ENCODE measurements around the gene SYNE2. TPM values are rescaled to one million over a fixed set of nuclear protein-coding genes. Genes with fewer than 3 reads are reported as not detected.

Gene SYNE2
- total RNA-seq, 1 donor from 2014 or later = 50.2 TPM

DNA sequence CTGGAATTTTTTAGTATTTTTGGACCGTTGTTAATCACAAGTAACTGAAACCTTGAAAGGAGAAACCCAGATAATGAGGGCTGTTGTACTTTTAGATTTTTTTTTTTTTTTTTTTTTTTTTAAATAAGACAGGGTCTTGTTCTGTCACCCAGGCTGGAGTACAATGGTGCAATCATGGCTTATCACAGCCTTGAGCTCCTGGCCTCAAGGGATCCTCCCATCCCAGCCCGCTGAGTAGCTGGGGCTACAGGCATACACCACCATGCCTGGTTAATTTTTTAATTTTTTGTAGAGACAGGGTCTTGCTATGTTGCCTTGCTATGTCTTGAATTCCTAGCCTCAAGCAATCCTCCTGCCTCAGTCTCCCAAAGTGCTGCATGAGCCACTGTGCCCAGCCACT lies 211.6 kb downstream of the SYNE2 start:
- no peak for DNase-seq (ENCODE audit: low read depth in 2 of 2)

DNA sequence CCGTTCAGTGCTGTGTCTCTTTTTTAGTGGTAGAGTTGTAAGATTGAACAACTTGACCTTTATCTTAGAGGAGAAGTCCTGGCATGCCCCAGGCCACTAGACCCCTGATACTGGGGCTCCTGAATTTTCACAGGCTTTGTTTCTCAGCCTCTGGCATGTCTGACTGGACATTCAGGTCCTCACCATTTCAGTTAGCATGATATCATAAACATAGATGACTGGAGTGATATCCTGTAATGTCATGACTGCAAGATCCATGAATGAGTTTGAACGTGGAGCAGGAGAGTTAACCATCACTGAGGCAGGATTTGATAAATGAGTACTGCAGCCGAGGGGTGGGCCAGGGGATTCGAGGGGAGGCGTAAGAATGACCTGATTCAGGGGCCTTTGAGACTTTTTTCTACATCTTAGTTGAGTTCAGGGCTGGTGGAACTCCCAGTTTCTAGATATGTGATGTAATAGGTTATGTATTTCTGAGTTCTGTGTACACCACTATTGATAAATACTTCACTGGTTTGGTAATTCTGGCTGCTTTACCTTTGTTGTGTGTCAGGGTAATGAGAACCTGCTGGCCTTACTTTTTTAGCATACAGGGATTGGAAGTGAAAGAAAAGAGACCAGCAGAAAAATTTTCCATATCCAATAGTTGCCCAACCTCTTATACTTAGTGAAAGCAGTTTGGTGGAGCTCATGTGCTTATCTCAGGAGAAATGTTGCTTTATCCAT lies 217.0 kb downstream of the SYNE2 start:
- DNase-seq (ENCODE audit: low read depth in 2 of 2) = no peak

DNA sequence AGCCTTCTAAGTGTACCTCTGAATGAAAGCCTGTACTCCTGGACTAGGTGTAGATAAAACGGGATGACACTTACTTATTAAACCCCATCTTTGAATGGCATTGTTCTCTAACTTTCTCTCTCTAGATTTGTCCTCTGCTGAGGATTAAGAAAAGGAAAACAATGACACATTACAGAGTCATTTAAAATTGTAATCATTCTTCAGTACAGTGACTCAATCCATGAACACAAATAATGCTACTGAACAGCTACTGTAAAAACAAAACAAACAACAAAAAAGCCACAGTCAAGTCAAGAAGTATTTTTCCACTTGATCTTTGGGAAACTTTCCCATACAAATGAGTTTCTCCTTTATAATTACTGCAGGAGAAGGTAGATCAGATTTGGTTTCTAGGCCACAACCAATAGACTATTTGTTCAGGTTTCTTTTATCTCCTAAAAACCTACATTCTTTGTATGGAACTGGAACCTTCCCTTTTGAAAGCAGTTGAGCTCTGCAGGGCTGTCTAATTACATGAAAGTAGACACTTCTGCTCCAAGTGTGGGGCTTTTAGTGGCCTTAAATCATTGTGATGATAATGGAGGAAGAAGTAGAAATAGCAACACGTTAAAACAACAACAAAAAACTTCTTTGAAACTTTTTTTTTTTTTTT lies 222.3 kb downstream of the SYNE2 start:
- DNase-seq (ENCODE audit: low read depth in 2 of 2) = peak in 1 of 2 donors; percentile 59

DNA sequence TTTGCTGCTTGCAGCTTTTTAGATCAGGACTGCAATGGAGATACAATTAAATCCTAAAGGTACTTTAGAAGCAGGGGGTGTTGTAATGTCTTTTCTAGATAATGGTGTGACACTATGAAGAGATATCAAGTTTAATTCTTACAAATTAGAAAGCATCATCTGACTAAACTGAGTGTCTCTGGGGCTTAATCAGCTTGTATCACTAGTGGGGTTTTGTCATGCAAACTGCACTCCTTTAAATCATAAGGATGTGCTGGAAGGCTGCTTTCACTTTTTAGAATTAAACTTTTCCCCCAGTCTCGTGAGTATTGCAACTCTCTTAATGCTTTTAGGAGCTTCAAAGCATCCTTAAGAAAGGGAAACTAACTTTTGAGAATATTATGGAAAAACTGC lies 222.8 kb downstream of the SYNE2 start:
- no peak for DNase-seq (ENCODE audit: low read depth in 2 of 2)

DNA sequence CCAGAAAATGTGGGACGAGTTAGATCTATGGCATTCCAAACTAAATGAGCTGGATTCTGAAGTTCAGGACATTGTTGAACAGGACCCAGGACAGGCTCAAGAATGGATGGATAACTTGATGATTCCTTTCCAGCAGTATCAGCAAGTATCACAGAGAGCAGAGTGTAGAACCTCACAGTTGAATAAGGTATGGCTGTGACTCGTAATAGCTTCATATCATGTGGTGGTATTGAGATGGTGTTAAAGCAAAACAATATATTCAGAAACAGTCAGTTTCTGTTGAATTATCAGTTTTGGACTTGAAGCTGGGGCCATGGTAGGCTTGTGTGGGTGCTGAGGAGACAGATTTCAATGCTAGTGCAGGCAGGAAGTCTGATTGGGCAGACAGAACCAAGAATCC lies 227.6 kb downstream of the SYNE2 start:
- no peak for DNase-seq (ENCODE audit: low read depth in 2 of 2)

DNA sequence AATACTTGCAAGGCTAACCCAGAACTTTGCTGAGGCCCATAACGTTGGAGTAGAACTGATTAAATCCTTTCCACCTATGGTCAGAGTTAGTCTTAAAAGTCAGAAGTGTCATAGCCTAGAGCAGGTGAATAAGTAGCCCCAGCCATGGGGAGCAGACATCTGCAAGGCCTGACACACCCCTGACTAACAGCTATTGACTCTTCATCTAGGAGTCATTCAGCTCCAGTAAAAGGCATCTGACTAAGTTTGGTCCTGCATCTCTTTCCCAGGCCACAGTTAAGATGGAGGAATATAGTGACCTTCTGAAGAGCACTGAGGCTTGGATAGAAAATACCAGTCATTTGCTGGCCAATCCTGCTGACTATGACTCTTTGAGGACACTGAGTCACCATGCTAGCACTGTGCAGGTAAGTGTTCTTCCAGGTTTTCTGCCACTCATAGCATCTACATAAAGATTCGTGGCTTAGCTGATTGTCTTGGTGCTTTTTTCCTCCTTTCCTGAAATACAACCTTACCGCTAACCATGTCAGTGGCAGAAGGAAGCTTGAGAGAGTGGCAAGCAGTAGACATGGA lies 228.5 kb downstream of the SYNE2 start:
- no peak for DNase-seq (ENCODE audit: low read depth in 2 of 2)

DNA sequence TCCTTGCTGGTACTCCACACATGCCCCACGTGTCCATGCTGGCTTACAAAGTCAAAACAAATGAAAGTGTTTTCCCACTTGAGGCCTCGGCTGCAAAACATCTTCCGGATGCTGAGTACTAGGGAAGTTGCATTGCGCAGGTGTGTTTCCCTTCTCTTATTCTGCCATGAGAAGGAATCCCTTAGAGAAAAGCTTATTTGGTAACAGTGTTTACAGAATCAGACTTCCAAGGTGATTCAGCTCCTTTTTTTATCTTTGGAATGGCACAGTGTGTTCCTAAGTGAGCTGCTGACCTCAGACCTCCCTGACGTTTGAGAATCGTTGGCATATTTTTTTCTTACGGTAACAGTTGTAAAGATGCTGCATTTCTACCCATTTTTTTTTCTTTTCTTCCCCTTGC lies 230.0 kb downstream of the SYNE2 start:
- peak in 1 of 2 donors; percentile 65 for DNase-seq (ENCODE audit: low read depth in 2 of 2)

DNA sequence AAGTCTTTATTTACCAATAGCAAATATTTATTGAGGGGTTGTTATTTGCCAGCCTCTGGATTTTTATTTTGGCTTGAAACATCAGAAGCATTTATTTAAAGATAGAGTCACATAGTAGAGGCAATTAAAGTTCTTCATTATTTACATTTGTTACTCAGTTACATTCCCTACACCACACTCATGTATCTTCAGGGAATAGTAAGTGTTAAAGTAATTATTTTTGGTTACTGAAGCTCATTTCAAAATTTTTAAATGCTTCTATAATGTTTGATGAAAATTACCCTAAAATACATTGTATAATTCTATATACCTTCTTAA lies 235.8 kb downstream of the SYNE2 start:
- DNase-seq (ENCODE audit: low read depth in 2 of 2) = no peak

DNA sequence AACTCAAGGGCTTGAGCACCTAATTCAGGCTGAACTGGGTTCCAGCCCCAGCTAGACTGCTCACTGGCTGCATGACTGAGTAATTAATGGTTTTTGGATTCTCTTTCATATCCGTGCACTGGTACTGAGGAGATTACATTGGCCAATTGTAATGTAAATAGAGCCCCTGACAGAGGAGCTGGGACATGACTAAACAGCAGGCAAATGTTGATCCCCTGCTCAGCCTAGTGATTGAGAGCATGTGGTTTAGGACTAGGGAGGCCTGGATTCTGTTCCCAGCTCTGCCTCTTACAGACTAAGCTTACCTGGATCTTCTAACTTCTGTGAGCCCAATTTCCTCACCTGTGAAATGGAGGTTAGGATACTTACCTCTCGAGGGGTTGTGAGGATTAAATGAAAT lies 237.1 kb downstream of the SYNE2 start:
- DNase-seq (ENCODE audit: low read depth in 2 of 2) = no peak

DNA sequence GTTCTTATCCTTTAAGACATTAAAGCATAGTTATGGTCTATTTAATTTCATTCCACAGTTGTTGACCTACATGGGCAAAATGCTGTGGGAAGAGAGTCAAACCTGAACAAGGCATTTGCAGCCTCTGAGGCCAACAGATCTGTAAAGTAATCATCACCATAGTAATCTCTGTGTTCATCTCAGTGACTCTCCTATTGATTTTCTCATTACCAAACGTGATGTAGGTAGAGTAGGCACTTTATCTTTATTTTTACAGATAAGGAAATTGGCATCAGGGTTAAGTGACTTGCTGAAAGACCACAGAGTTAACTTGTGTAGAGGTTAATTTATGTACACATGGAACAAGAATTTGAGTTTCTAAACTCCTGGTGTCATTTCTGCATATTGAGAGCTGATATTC lies 238.4 kb downstream of the SYNE2 start:
- DNase-seq (ENCODE audit: low read depth in 2 of 2) = no peak

DNA sequence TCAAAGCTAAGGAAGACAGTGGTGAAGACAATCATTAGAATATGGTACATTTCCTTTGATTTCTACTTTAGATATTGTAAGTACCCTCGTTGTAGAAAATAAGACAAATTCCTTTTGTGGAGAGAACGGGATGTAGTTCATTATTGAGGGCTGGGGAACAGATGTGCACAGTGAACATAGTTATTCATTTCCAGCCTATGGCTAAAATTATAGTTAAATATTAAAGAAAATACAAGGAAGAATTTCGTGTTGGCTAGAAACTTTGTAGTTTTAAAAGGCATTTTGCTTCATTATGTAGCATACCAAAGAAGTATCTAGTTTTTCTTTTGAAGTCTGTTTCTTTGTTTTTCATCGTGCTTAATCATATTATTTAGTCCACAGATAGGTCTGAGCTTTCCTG lies 239.5 kb downstream of the SYNE2 start:
- no peak for DNase-seq (ENCODE audit: low read depth in 2 of 2)

DNA sequence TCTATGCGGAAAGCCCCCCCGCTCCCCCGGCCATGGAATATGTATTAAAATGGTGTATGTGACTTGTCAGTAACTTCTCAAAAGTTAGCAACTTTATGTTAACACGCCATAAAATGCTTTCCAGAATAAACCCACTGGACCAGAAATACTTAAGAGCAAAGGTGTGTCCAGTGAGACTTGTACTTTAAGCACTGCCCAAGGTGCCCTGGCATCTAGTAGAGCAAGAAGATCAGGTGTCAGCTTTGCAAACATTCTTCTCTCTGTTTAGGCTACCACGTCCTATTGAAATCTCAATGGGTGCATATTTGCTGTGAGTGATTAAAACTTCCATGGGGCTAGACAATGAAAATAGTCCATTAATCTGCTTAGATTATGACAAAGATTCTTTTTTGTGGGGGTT lies 240.1 kb downstream of the SYNE2 start:
- DNase-seq (ENCODE audit: low read depth in 2 of 2) = no peak

DNA sequence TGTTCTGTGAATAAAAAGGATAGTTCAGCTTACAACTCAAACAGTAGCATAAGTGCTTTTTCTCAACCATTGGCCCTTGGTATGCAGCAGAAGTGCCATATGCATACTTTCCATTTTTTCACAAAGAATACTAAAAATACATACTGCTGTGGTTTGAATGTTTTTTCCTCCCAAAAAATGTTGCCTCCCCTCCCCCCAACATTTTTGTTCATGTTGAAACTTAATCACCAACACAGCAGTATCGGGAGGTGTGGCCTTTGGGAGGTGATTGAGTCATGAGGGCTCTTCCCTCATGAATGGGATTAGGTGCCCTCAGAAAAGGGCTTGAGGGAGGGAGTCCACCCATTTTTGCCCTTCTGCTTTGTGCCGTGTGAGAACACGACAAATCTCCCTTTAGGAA lies 242.8 kb downstream of the SYNE2 start:
- no peak for DNase-seq (ENCODE audit: low read depth in 2 of 2)

DNA sequence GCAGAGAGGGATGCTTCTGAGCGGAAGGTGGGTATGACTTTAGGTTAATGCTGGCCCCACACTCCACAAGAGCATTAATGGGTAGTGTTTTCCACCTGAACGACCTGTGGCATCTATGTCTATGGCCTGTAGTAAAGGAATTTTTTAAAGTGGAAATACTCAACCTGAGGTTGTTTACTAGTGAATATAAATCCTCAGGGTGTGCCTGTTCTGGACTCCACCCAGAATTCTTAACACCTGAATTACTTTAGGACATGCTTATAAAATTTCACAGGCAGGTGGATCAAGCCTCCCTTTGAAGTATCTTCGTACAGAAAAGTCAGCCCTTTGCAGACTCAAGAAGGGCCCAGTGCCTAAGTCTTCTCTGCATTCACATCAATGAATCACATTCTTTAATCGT lies 245.3 kb downstream of the SYNE2 start:
- no peak for DNase-seq (ENCODE audit: low read depth in 2 of 2)

DNA sequence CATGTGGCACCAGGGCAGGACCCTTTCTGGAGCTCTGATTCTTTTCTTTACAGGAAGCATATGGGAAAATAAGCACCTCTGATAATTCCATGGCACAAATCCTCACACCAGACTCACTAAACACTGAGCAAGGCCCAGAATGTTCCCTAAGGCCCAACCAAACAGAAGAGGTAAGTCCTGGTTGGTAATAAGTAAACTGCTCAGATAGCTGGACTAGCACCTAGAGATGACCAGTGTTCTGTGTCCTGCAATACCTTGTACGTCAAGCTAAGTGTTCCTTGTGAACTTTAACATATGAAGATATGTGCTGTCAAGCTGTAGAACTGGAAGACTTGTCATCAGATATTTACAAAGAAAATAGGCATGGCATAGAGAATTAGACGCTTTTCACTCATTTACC lies 254.6 kb downstream of the SYNE2 start:
- DNase-seq (ENCODE audit: low read depth in 2 of 2) = no peak

DNA sequence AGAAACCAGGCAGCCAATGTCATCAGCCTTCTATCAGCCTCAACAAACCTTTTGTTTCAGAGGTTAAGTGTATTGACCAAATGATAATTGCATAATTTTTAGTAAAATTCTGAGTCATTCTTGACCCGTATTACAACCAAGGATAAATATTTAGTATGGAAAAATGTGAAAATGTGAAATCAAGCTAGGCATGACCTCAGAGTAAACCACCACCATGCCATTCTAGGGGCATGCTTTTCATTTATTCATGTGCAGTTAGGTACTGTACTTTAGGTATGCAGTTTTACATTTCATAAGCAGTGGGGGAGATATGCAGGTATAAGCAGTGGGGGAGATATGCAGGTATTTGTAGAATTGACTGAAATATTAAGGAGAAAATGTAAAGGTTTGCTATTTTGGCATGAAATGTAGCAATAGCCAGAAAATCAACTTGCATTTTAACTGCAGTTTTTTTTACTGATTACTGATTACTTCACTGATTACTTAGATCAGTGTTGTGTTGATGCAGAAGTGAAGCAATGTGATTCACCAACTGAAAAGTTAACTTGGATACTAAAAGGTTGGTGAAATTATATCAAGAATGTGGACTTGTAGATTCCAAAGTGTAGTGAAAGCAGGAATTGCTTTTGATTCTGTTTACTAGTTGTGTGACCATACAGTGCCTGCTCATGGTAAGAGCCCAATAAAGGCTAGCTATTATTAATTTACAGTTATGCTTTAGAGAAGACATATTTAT lies 257.2 kb downstream of the SYNE2 start:
- DNase-seq (ENCODE audit: low read depth in 2 of 2) = no peak

DNA sequence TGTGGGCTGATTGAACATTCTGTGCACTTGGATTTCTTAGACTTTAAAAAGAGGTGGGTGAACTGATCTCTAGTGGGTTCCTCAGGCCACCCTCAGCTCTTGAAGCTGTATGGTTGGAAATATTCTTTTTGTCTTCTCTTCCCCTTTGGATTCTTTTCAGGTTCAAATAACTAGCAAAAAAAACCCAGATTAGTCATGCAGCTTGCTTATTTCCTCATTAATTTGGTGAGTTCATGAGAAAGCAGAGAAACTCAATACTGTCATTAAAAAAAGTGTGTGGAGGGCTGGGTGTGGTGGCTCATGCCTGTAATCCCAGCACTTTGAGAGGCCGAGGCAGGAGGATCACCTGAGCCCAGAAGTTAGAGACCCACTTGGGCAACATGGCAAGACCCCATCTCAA lies 258.0 kb downstream of the SYNE2 start:
- DNase-seq (ENCODE audit: low read depth in 2 of 2) = peak in 1 of 2 donors; percentile 12

DNA sequence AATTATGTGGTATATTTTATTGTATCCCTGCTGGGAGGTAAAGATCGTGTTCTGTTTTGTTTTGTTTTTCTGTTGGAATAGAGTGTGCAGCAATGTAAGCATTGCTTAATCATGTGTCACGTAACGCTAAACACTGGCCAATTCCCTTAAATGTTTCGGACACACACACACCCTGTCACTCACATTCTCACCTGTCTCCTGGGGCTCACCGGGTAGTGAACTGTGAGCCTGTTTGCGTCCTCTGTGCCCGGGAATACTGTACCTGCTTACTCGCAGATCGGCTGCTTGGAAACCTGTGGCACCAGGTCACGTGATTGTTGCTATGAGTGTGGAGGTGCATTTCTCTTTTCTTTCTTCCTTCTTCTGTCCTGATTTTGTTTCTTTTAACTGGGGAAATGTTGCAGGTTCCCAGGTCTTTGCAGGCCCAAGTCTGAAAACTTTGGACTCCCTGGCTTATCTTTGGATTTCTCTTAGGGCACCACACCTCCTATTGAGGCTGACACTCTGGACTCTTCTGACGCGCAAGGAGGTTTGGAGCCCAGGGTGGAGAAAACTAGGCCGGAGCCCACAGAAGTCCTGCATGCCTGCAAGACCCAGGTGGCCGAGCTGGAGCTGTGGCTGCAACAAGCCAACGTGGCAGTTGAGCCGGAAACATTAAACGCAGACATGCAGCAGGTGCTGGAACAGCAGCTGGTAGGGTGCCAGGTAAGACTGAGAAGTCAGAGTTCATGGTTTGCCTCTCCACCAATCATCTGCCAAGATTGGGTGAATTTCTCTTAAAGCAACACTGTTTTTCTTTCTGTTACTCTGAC lies 260.3 kb downstream of the SYNE2 start:
- peak in 1 of 2 donors; percentile 7 for DNase-seq (ENCODE audit: low read depth in 2 of 2)

DNA sequence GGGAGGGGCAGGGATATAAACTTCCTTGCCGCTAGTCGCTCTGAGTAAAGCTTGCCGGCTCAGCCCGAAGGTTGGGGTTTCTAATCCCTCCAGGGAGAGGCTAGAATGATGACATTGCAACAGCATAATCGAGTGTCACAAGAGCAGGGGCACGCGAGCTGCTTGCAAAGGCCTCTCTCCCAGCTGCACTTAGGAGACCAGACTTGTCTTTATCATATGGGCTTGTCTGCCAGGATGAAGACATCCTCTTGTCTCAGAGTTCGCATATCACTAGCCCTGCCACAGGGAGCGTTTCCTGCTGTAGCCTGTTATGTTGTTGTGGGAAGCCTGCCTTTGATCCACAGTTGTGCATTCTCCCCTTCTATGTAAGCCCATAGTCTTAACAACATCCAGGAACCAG lies 261.4 kb downstream of the SYNE2 start:
- no peak for DNase-seq (ENCODE audit: low read depth in 2 of 2)

DNA sequence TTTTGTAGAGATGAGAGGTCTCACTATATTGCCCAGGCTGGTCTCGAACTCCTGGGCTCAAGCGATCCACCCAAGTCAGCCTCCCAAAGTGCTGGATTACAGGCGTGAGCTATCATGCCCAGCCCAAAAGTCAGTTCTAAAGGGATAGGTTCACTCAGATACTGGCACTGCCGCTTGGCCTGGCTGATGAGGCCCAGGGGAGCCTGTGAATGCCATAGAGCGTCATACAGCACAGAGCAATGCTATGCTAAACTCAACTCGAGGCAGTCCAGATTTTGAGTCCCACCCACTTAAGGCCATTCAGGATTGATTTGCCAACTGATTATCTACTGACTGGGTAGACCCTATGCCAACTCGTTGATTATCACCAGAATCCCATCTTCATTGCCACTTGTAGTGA lies 262.0 kb downstream of the SYNE2 start:
- DNase-seq (ENCODE audit: low read depth in 2 of 2) = no peak

DNA sequence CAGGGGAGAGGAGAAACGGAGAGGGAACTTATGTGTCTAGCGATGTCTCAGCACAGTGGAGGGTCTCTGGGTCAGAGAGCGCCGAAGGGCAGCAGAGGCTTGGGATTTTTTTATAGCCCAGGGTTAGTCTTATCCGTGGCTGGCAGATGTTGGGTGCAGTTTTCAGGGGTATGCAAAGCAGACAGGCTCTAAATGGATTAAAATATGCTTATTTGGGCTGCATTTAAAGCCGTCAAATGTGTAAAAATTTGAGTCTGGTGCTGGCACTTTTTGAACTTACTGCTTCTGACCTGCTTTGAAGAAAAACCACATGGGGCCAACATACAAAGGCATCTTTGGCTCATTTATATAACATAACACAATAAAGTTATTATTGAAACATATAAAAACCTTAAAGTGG lies 262.6 kb downstream of the SYNE2 start:
- no peak for DNase-seq (ENCODE audit: low read depth in 2 of 2)
